OCI-LY3 (cell line): ENCODE measurements around the gene NPFF.
"Not testable (repeated sequence)": the region's sequence is repeated elsewhere in the genome, so short reads cannot be mapped to it uniquely, and the experiment has no call there.

ENCODE experiments used
- EZH2phosphoT487 ChIP-seq: fragments of 200-600 bp; shearing (Covaris generic); IDR thresholded peaks from 2 replicates; pipeline ENCODE4 v1.6.1; 2018; ENCODE audit warnings: antibody characterized with exemption, mixed run types, low read depth
- TF ChIP-seq, protein P1 (sequence below): fragments of 200-600, 300-600 bp; sonication (generic); IDR thresholded peaks from 2 replicates; pipeline ENCODE4 v1.5.1; 2014; ENCODE audit warnings: antibody characterized with exemption, low read length, low read depth

DNA sequence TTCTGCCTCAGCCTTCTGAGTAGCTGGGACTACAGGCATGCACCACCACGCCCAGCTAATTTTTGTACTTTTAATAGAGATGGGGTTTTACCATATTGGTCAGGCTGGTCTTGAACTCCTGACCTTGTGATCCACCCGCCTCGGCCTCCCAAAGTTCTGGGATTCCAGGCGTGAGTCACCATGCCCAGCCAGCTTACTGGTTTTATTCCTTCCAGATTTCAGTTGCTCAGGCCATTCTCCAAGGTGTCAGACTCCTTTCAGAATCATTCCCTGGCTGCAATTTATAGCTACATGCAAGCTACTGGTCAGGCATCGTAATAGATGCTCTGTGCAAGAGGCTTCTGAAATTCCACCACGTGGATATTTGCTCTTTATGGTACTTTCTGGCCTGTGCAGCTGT is 25.8 kb downstream of the NPFF start:
- TF ChIP-seq, protein P1, sequence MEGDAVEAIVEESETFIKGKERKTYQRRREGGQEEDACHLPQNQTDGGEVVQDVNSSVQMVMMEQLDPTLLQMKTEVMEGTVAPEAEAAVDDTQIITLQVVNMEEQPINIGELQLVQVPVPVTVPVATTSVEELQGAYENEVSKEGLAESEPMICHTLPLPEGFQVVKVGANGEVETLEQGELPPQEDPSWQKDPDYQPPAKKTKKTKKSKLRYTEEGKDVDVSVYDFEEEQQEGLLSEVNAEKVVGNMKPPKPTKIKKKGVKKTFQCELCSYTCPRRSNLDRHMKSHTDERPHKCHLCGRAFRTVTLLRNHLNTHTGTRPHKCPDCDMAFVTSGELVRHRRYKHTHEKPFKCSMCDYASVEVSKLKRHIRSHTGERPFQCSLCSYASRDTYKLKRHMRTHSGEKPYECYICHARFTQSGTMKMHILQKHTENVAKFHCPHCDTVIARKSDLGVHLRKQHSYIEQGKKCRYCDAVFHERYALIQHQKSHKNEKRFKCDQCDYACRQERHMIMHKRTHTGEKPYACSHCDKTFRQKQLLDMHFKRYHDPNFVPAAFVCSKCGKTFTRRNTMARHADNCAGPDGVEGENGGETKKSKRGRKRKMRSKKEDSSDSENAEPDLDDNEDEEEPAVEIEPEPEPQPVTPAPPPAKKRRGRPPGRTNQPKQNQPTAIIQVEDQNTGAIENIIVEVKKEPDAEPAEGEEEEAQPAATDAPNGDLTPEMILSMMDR, result not testable (repeated sequence)
- not testable (repeated sequence) for TF ChIP-seq EZH2phosphoT487
